GM18517 (cell line): ENCODE results near the gene MATN1.
"Not testable (repeated sequence)": the region's sequence is repeated elsewhere in the genome, so short reads cannot be mapped to it uniquely, and the experiment has no call there.

Source experiments
- ATAC-seq: cut with Tn5 transposase; IDR thresholded peaks from one replicate; pipeline ENCODE4 v1.9.1; 2021; ENCODE audit warnings: mild to moderate bottlenecking, moderate library complexity; ENCODE audit not compliant: unreplicated experiment

Gene MATN1

DNA sequence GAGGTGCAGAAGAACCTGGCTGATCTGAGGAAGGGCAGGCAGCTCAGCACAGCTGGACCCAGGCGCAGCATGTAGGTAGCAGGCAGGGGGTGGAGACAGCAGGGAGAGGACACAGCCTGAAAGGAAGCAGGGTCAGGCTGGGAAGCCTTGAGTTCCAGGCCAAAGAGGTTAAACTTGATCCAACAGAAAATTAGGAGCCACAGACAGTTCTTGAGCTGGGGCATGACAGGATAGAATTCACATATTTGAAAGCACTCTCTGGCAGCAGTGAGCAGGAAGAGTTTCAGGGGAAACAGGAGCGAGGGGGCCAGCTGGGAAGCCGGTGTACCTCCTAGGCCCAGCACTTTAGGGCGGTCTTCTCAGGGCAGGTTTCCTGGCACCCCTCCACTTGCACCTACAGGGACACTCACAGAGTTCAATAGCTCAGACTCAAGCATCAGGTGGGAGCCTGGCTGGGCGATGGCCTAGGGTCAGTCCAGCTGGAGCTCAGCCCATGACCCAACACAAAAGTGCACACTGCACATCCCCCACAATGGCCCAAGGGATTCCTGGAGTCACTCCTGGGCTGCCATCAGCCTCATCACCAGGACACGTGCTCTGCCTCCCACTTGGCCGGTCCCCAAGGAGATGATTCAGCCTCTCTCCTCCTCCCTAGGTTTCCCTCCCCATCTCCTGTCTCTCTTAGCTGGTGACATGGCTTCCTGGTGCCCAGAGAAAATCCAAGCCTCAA lies 22.7 kb downstream of the MATN1 start:
- ATAC-seq: no peak

DNA sequence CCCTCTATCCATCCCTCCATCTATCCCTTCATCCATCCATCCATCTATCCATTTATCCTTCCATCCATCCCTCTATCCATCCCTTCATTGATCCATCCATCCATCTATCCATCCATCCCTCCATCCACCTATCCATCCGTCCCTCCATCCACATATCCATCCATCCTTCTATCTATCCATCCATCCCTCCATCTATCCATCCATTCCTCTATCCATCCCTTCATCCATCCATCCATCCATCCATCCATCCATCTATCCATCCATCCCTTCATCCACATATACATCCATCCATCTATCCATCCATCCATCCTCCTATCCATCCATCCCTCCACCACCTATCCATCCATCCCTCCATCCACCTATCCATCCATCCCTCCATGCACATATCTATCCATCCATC lies 23.6 kb downstream of the MATN1 start:
- no peak for ATAC-seq

DNA sequence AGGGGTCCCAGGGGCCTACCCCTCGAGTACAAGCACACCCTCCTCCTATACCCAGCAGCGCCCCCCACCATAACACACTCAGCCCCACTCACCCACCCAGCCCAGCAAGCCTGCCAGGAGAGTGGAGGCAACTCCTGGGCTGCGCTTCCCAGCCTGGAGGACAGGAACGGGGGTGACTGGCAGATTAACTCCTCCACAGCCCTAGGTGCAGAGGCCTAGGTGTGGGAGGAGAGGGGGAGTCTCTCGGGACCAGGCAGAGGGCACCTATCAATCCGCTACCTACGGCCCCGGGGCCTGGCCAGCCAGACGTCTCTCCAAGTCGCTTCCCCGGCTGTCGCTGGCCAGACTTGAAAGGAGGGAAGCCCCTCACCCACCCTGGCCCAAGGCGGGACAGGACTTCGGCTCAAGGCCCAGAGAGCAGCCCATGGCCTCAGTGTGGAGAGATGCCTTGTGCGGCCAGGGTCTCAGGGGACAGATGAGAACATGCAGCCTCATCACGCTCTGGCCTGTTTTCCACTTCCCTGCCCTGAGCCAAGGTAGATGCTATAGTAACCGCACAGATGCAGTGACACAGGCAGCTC lies 24.9 kb downstream of the MATN1 start:
- no peak for ATAC-seq

GRCh38 chr1:30697571-30698376 lies 25.6 kb downstream of the MATN1 start:
- no peak for ATAC-seq

DNA sequence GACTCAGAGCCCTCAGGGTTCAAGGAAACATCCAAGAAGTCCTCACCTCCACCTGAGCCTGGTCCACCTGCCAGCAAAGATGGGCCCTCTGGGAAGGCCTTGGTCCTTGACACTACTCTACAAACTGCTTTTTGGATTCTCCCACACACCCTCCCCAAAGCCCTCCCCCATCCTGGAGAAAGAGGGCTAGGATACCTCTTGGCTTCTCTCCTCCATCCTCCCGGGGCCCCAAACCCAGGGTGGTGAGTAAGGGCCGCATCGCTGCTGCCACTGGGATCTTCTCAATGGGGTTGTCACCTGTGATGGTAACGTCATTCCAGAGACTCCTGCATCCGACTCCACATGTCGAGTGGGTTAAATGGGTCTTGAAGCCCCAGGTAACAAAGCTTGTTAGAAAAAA lies 26.6 kb downstream of the MATN1 start:
- no peak for ATAC-seq

DNA sequence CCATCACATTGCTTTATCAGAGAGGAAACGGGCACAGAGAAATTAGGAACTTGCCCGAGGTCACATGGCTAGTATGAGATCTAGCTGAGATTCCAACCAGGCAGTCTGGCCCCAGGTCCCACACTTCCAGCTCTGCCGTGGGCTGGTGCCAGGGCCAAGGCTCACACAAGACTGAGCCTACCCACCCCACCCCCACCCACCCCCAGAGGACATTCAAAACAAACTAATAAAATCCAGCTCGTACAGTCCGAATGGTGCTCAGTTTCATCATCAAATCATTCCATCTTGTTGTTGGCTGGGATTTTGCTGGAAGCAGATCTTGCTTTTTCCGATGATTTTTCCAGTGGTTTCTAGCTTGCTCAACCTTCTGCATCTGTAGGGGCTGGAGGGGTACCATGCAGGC lies 27.9 kb downstream of the MATN1 start:
- no peak for ATAC-seq

DNA sequence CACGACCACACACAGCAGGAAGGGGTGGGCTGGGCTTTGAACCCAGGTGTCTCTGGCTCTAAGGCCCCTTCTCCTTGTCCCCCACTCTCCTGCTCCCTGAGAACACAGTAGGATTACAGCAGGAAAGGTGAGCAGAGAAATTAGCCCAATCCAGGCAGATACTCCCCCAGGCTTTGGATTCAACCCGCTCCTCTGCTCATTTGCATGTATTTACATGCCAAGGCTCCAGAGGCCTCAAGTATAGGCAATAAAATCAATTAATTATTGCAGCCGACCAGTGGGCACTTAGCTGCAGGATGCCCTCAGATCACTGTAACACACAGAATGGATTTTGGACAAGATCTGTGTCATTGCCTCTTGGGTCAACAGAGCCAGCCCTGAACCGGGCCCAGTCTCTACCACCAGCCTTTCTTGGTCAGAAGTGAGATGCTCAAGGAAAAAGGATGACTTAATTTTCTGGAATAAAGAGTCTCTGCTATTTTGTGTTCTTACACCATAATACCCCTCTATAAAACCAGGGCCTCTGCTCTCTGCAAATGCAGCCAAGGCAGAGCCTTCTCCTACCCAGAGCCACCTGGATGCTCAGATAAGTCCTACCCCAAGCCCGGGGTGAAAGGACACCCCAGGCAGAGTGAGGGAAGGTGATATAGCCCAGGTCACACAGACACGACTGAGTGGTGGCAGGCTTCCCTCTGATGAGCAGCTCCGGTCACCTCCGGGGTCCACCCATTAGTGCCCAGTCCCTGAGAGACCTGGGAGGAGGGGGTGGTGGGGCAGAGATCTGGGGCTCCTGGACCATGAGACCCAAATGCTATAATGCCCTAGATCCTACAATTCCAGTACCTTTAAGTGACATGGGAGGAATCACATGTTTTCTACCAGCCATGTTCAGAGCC lies 28.9 kb downstream of the MATN1 start:
- no peak for ATAC-seq

DNA sequence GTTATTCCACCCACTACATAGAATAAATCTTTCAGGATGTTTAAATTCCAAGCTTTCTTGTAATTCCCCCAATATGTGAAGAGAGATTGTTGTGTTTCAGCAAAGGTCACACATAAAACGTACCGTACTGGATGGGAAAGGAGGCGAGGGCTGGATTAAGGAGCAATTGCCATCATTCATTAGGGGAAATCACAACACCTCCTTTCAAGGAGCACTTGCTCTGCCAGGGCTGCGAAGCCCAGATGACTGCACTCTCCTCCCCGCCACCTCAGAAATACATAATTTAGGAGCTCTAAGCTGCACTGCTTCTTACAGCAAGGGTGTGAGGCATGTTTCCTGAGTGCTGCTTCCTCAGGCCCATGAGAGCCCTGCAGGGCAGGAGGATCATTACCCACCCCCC lies 29.6 kb downstream of the MATN1 start:
- no peak for ATAC-seq

GRCh38 chr1:30693366-30693765 lies 30.0 kb downstream of the MATN1 start:
- no peak for ATAC-seq

DNA sequence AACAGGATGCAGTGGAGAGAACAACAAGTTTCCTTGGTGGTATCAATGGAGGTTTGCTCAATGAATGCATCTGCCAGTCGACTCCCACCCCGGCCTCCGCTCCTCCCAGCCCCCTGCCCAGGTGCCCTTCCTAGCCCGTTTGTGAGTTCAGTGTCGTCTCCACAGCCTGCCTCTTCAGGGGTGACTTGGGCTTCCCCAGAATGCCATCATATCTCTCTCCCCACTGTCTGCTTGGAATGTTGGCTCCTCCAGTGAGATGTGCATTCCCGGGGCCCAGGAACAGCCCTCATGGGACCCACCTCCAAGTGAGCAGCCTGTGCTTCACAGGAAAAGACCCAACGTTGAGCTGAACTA lies 30.5 kb downstream of the MATN1 start:
- ATAC-seq: no peak

GRCh38 chr1:30692201-30692947 lies 31.0 kb downstream of the MATN1 start:
- ATAC-seq: no peak

GRCh38 chr1:30691480-30691879 lies 31.9 kb downstream of the MATN1 start:
- no peak for ATAC-seq

DNA sequence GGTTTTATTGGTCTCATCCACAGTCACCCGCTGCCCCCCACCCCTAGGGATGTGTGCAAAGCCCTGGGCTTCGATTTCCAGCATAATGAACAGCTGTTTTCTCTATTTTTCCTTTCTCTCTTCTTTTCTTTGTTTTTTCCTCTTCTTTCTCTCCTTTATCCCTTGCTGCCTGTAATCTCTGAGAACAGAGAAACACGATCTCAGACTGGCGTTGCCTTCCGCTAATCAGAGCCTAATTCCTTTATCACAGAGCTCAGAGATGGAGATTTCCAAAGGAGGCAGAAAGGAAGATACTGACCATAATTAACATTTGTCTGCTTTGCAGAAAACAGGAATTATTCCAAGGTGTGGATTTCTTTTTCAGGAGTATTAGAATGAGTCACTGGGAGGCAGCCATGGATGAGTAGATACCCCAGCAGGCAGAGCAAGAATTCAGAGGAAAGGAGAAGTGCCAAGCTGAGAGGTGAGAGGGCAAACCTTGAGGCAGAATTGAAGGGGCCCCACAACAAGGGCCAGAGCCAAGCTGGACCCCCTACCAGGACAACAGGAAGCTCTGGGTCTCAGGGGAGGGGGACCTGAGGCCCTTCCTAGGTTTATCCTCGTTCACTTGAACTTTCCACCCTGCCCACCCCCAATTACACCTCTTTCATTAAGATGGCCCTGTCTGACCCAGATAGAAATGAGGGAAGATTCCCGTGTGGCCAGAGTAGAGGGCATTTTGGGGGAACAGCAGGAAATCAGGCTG lies 33.3 kb downstream of the MATN1 start:
- no peak for ATAC-seq

GRCh38 chr1:30688920-30689794 lies 34.2 kb downstream of the MATN1 start:
- ATAC-seq: no peak

- not testable (repeated sequence) for ATAC-seq
These were observed 34.9 kb downstream of the MATN1 start for GRCh38 chr1:30688516-30688915.

DNA sequence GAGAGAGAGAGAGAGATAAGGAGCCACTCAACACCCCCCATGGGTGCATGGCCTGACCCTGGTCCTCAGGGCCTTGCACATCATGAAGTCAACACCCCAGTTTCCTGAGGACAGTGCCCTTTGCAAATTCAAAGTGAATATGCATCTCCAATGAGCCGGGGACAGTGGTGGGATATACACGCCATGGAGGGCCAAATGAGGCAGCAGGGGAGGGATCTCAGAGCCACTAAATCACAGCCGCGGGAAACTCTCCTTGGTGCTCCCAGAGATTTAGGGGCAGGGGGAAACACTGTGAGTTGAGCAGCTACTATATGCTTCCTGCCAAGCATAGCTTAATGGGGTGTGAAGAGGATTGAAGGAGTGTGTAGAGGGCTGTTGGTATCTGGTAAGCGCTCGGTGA lies 35.5 kb downstream of the MATN1 start:
- no peak for ATAC-seq

DNA sequence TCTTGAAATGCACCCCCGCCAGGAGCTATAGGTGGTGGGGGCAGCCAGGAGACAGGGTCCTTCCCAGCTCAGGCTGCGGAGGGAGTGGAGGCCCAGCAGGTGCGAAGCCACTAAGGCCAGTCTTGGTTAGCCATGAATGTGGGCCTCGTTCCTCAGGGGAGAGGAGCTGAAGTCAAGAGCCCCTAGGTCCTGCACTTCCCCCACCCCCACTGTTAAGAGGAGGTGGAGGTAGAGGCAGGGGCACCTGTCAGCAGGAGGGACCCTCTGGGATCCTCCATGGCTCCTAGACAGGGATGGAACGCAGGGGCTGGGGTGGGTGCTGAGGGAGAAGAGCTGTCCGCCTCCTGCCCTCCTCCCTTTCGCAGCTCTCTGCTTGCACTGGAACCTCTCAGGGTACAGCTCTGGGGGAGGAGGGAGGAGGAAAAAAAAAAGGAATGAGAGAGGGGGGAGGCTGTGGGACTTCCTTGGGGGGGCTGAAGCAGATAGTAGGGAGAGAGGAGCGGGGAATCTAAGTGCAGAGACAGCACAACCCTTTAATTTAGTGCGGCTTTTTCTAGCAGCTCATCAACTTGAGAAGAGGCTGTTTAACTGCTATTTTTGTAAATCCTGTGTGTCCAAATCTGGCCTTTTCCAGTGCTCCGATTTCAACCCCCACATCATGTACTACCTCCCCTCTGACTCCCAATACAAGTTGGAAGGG lies 37.0 kb downstream of the MATN1 start:
- no peak for ATAC-seq

GRCh38 chr1:30685796-30686165 lies 37.6 kb downstream of the MATN1 start:
- no peak for ATAC-seq
